OCI-LY7 (cell line): ENCODE measurements around the gene MAP4. TPM values are rescaled to one million over a fixed set of nuclear protein-coding genes. Genes with fewer than 3 reads are reported as not detected.

Source experiments
- BruUV-seq: library from RNA; stranded (reverse); fragments of 400-500 nt; replicated peaks from 2 replicates; lab custom pipeline; 2021; lab: Mats Ljungman, UMichigan
- CTCF ChIA-PET: fragments of 300-600 bp; sonication (Branson Sonifier 250); formaldehyde crosslinking; loops from one replicate; lab custom pipeline; 2022; ENCODE audit warnings: antibody characterized with exemption; ENCODE audit not compliant: unreplicated experiment; lab: Charles Lee
- POLR2A ChIA-PET: fragments of 300-600 bp; sonication (Branson Sonifier 250); formaldehyde crosslinking; loops from one replicate; lab custom pipeline; 2022; ENCODE audit warnings: antibody characterized with exemption; lab: Charles Lee
- DNase-seq: peaks from one replicate; pipeline ENCODE4 v3.0.0-alpha.2; 2015; ENCODE audit warnings: low spot score
- H2AFZ ChIP-seq: fragments of 200-600 bp; sonication (generic), shearing (Covaris generic); 2 replicates; pipeline ENCODE4 v1.6.1; 2014; ENCODE audit warnings: mild to moderate bottlenecking, antibody characterized with exemption, low read length, moderate library complexity
- H3K27ac ChIP-seq: fragments of 200-600 bp; sonication (generic); 2 replicates; pipeline ENCODE4 v1.5.1; 2014; ENCODE audit warnings: mixed run types, low read depth, mild to moderate bottlenecking, moderate library complexity, low read length, inconsistent platforms; ENCODE audit not compliant: poor library complexity, severe bottlenecking
- H3K36me3 ChIP-seq: fragments of 200-600 bp; sonication (generic); 2 replicates; pipeline ENCODE4 v1.6.1; 2014; ENCODE audit warnings: mild to moderate bottlenecking, antibody characterized with exemption, low read length, moderate library complexity, mixed read lengths; ENCODE audit not compliant: insufficient read depth
- H3K4me1 ChIP-seq: fragments of 200-600 bp; sonication (generic); 2 replicates; pipeline ENCODE4 v1.5.1; 2014; ENCODE audit warnings: mild to moderate bottlenecking, low read length; ENCODE audit not compliant: insufficient read depth, poor library complexity, severe bottlenecking
- H3K4me2 ChIP-seq: fragments of 200-600 bp; sonication (generic); 2 replicates; pipeline ENCODE4 v1.6.1; 2014; ENCODE audit warnings: mild to moderate bottlenecking, low read length
- H3K4me3 ChIP-seq: fragments of 200-600 bp; sonication (generic); 2 replicates; pipeline ENCODE4 v1.5.1; 2014; ENCODE audit warnings: mild to moderate bottlenecking, low read depth, low read length; ENCODE audit not compliant: poor library complexity, severe bottlenecking
- H3K79me2 ChIP-seq: fragments of 200-600 bp; sonication (generic); 2 replicates; pipeline ENCODE4 v1.6.1; 2016; ENCODE audit warnings: low read depth, mild to moderate bottlenecking, low read length, moderate library complexity, mixed read lengths; ENCODE audit not compliant: insufficient read depth
- H3K9me2 ChIP-seq: fragments of 200-600 bp; sonication (generic); 2 replicates; pipeline ENCODE4 v1.6.1; 2016; ENCODE audit warnings: mild to moderate bottlenecking, low read length, mixed read lengths; ENCODE audit not compliant: insufficient read depth
- H3K9me3 ChIP-seq: fragments of 200-600 bp; sonication (generic); 2 replicates; pipeline ENCODE4 v1.6.1; 2014; ENCODE audit warnings: mild to moderate bottlenecking, mixed run types, low read length, mixed read lengths
- H4K20me1 ChIP-seq: fragments of 200-600 bp; sonication (generic); 2 replicates; pipeline ENCODE4 v1.6.1; 2014; ENCODE audit warnings: mild to moderate bottlenecking, antibody characterized with exemption, low read length, moderate library complexity, mixed read lengths; ENCODE audit not compliant: insufficient read depth
- EZH2phosphoT487 ChIP-seq: fragments of 200-600 bp; sonication (generic); IDR thresholded peaks from 2 replicates; pipeline ENCODE4 v1.6.1; 2018; ENCODE audit warnings: low read depth, borderline replicate concordance, mild to moderate bottlenecking, mixed run types, antibody characterized with exemption, low read length, moderate library complexity, mixed read lengths
- intact Hi-C: fragments of 100-400 bp; cut with micrococcal nuclease; formaldehyde crosslinking; loops from one replicate; pipeline ENCODE4 v1.10.0; 2022; ENCODE audit not compliant: unreplicated experiment
- total RNA-seq, 2 experiments: library from RNA; depleted of rRNA in 1 of 2; stranded (reverse); fragments of >200 nt in 1 of 2; shearing (Covaris generic) in 1 of 2; gene quantifications; 2 replicates each; pipeline ENCODE4 v1.2.3, GENCODE V29; 2014 to 2022
- TF ChIP-seq, protein P1 (sequence below): fragments of 200-600 bp; sonication (generic); conservative IDR thresholded peaks from 2 replicates; pipeline ENCODE4 v1.5.1; 2014; ENCODE audit warnings: mild to moderate bottlenecking, antibody characterized with exemption, low read length, moderate library complexity, mixed read lengths

MAP4 gene
- total RNA-seq, 2 experiments from 2014 or later, result 26.1 to 78.4 TPM

- intact Hi-C loops, result no loop called here
- TF ChIP-seq EZH2phosphoT487, result no peak
- TF ChIP-seq, protein P1, sequence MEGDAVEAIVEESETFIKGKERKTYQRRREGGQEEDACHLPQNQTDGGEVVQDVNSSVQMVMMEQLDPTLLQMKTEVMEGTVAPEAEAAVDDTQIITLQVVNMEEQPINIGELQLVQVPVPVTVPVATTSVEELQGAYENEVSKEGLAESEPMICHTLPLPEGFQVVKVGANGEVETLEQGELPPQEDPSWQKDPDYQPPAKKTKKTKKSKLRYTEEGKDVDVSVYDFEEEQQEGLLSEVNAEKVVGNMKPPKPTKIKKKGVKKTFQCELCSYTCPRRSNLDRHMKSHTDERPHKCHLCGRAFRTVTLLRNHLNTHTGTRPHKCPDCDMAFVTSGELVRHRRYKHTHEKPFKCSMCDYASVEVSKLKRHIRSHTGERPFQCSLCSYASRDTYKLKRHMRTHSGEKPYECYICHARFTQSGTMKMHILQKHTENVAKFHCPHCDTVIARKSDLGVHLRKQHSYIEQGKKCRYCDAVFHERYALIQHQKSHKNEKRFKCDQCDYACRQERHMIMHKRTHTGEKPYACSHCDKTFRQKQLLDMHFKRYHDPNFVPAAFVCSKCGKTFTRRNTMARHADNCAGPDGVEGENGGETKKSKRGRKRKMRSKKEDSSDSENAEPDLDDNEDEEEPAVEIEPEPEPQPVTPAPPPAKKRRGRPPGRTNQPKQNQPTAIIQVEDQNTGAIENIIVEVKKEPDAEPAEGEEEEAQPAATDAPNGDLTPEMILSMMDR, result no peak
- DNase-seq, result no peak
- H3K79me2 ChIP-seq, result no peaks in the 10 kb centered on the region
- no peaks in the 10 kb centered on the region for H3K9me2 ChIP-seq
- BruUV-seq, result TSS peak; percentile 29
- H3K4me3 ChIP-seq, result no peak overlapping the region
- H4K20me1 ChIP-seq, result no peaks in the 10 kb centered on the region
- CTCF ChIA-PET, result no interaction called here
- H3K9me3 ChIP-seq, result no peaks in the 10 kb centered on the region
- H3K4me1 ChIP-seq, result no peaks in the 10 kb centered on the region
- H3K36me3 ChIP-seq, result peaks cover 5% of the 10 kb centered on the region; the same call in 1 of the 2 replicates
- no peak overlapping the region for H2AFZ ChIP-seq
- H3K4me2 ChIP-seq, result no peak overlapping the region
- H3K27ac ChIP-seq, result no peak overlapping the region
- POLR2A ChIA-PET, result interaction anchor here (0.7 to 1.6 kb wide), 6 partner anchors 8 to 387 kb away, joined by 3 to 7 read pairs (median 4); no protein-coding TSS in a partner anchor
Observed at GRCh38 chr3:47892286-47893040, 123.8 kb downstream of the MAP4 start.

DNA sequence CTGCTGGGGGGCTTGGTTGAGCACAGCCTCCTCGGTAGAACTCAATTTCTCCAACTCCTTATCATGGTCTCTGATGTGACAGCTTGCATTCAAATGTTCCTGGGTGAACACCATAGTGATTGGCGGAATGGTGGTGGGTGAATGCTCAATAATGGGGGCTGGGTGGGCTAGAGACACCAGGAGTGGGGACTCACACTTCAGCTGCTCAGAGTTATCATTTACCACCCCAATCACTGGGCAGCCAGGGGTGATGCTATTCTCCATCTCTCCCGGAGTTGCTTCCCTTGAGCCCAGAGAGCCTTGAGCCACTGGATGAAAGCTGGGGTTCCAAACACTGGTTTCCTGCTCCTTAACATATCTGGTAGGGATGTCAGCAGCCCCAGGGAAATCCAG is 124.6 kb downstream of the MAP4 start:
- DNase-seq, result no peak
- intact Hi-C loops, result no loop called here
- ChIA-PET CTCF (no interaction called here), POLR2A (no interaction called here)
- H4K20me1 ChIP-seq, result no peaks in the 10 kb centered on the region
- no peaks in the 10 kb centered on the region for H3K4me1 ChIP-seq
- H3K4me3 ChIP-seq, result no peak overlapping the region
- no peaks in the 10 kb centered on the region for H3K9me3 ChIP-seq
- no TSS peak for BruUV-seq
- TF ChIP-seq, protein P1, result no peak
- no peak for TF ChIP-seq EZH2phosphoT487
- no peaks in the 10 kb centered on the region for H3K79me2 ChIP-seq
- no peaks in the 10 kb centered on the region for H3K9me2 ChIP-seq
- H2AFZ ChIP-seq, result no peak overlapping the region
- H3K36me3 ChIP-seq, result peaks cover 5% of the 10 kb centered on the region; the same call in 1 of the 2 replicates
- H3K4me2 ChIP-seq, result no peak overlapping the region
- no peak overlapping the region for H3K27ac ChIP-seq
